Upper lobe of left lung (tissue), 6 donors: ENCODE results near the gene PIM1. TPM values are rescaled to one million over a fixed set of nuclear protein-coding genes. Genes with fewer than 3 reads are reported as not detected.
"Not testable (repeated sequence)": the region's sequence is repeated elsewhere in the genome, so short reads cannot be mapped to it uniquely, and the experiment has no call there.

Source experiments
- ATAC-seq, 2 donors: fragments of 200-7000 bp; cut with Tn5 transposase; one replicate each; pipeline ENCODE4 v1.9.1; 2022; ENCODE audit warnings: mild to moderate bottlenecking in 2 of 2, moderate library complexity in 2 of 2; ENCODE audit not compliant: low FRiP score in 2 of 2
- DNase-seq, 2 donors: peaks; one replicate each; pipeline ENCODE4 v3.0.0-alpha.2; 2019 to 2020
- H3K27ac ChIP-seq, 4 donors: fragments of 200-600 bp; sonication (generic); one replicate each; pipeline ENCODE4 v1.5.1; 2016 to 2019
- H3K27me3 ChIP-seq, 4 donors: fragments of 200-600 bp; sonication (generic); one replicate each; pipeline ENCODE4 v1.5.1; 2017 to 2019
- H3K36me3 ChIP-seq, 4 donors: fragments of 200-600 bp; sonication (generic); one replicate each; pipeline ENCODE4 v1.5.1; 2016 to 2019
- H3K4me1 ChIP-seq, 4 donors: fragments of 200-600 bp; sonication (generic); one replicate each; pipeline ENCODE4 v1.5.1; 2018 to 2019
- H3K4me3 ChIP-seq, 4 donors: fragments of 200-600 bp; sonication (generic); one replicate each; pipeline ENCODE4 v1.5.1; 2017 to 2019; ENCODE audit warnings: mild to moderate bottlenecking in 2 of 4, moderate library complexity in 1 of 4
- H3K9me3 ChIP-seq, 4 donors: fragments of 200-600 bp; sonication (generic); one replicate each; pipeline ENCODE4 v1.5.1; 2018 to 2019
- EP300 ChIP-seq, 4 donors: sonication (generic); formaldehyde crosslinking; IDR thresholded peaks; one replicate each; pipeline ENCODE4 v1.5.1; 2017; ENCODE audit warnings: antibody characterized with exemption in 4 of 4, control low read depth in 2 of 4
- POLR2A ChIP-seq, 4 donors: fragments of 450-650 bp; IDR thresholded peaks; one replicate each; pipeline ENCODE4 v1.5.1; 2016 to 2017; ENCODE audit warnings: antibody characterized with exemption in 4 of 4, mild to moderate bottlenecking in 2 of 4
- POLR2AphosphoS5 ChIP-seq, 2 donors: sonication (generic); formaldehyde crosslinking; IDR thresholded peaks; one replicate each; pipeline ENCODE4 v1.5.1; 2017; ENCODE audit warnings: antibody characterized with exemption in 2 of 2
- WGBS, 2 donors: methylation state at CpG; one replicate each; pipeline ENCODE4 v1.1.5; 2017 to 2018; 5-methylcytosine and 5-hydroxymethylcytosine counted together
- total RNA-seq, 6 donors: library from RNA; depleted of rRNA in 4 of 6; stranded (reverse); fragments of >200 nt in 4 of 6; gene quantifications; one replicate each; pipeline versions ENCODE4 v1.1.0 to v1.2.1, GENCODE V29; 2016 to 2021
- TF ChIP-seq, protein P1 (sequence below), 6 experiments: fragments of 450-650 bp in 4 of 6; fragments of 200-600 bp in 2 of 6; sonication (generic) in 2 of 6; IDR thresholded peaks; one replicate each; pipeline ENCODE4 v1.5.1; 2016 to 2019; ENCODE audit warnings: antibody characterized with exemption in 6 of 6
- donor health status: DM: no; HTN: no; CAD: no; lungs with moderate emphysema.
- donor health status: DM: no; HTN: yes; CAD: no; lungs with severe emphysema.

Gene PIM1
- total RNA-seq, 6 donors from 2014 or later = 26.9 to 80.9 (median 36.0) TPM

DNA sequence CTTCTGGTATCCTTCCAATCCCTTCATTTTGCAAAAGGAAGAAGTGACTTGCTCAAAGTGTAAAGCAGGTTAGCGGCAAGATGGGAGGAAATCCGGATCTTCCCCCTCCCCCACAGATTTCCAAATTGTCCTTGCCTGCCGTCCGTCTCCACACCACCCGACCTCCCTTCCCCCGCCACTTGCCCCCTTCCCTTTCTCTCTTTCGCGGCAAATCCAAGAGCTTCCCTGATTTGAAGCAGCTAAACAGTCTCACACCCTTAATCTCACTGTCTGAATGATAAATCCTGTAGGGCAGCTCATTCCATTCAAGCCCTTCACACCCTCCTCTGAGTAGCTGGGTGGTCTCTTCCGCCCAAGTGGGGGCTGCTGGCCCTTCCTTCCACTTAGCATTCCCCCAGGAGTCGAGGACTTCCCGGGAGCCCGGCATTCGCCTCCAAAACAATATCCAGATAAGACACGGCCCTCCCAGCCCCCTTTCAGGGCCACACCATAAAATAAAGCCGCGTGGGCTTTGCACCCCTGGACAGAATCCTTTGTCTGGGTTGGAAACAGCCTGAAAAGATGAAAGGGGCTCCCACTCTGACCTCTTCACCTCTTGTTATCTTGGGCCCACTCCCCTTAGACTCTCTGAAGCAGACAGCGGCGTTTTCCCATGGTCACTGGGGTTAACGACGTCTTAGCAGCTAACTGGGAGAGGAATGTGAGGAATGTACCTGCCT is 44.0 kb upstream of the PIM1 start:
- Histone ChIP-seq H3K4me1 (peaks cover 14 to 27% (median 17%) of the 10 kb centered on the region in 4 donors), H3K27me3 (no peaks in the 10 kb centered on the region), H3K4me3 (no peak overlapping the region), H3K9me3 (no peaks in the 10 kb centered on the region), H3K36me3 (no peaks in the 10 kb centered on the region), H3K27ac (peak overlapping the region in 1 of 4 donors; percentile 5)
- ATAC-seq (no peak), DNase-seq (no peak)
- TF ChIP-seq EP300 (IDR thresholded peaks at IDR 0.05) (no peak), POLR2AphosphoS5 (IDR thresholded peaks at IDR 0.05) (no peak)
- TF ChIP-seq, protein P1, sequence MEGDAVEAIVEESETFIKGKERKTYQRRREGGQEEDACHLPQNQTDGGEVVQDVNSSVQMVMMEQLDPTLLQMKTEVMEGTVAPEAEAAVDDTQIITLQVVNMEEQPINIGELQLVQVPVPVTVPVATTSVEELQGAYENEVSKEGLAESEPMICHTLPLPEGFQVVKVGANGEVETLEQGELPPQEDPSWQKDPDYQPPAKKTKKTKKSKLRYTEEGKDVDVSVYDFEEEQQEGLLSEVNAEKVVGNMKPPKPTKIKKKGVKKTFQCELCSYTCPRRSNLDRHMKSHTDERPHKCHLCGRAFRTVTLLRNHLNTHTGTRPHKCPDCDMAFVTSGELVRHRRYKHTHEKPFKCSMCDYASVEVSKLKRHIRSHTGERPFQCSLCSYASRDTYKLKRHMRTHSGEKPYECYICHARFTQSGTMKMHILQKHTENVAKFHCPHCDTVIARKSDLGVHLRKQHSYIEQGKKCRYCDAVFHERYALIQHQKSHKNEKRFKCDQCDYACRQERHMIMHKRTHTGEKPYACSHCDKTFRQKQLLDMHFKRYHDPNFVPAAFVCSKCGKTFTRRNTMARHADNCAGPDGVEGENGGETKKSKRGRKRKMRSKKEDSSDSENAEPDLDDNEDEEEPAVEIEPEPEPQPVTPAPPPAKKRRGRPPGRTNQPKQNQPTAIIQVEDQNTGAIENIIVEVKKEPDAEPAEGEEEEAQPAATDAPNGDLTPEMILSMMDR (IDR thresholded peaks at IDR 0.05) = no peak
- WGBS, 2 donors = 31 to 40% methylated on average over 20 of the region's 20 CpGs

DNA sequence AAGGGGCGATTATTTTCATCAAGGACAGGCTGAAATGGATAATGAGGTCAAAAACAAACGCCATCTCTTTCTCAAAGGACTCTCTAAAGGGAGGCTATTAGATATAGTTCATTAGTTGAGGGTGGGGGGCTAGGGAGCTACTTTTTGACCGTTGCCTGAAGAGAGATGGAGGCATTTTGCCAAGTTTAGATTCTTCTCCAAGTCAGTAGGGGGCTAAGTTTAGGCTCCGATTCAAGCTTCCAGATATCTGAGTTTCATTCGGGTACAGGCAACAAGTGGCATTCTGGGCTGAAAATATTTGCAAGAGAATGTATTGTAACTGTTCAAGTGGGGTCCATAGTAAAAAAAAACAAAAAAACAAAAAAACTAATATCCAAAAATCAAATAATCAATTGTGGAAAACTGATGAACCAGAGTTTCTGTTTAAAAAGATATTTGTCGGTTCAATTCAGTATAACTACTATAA is 43.4 kb upstream of the PIM1 start:
- DNase-seq (no peak), ATAC-seq (no peak)
- Histone ChIP-seq H3K27me3 (no peaks in the 10 kb centered on the region), H3K36me3 (no peaks in the 10 kb centered on the region), H3K27ac (no peak overlapping the region), H3K4me1 (peaks cover 20 to 33% (median 23%) of the 10 kb centered on the region in 4 donors), H3K4me3 (no peak overlapping the region), H3K9me3 (no peaks in the 10 kb centered on the region)
- 61 to 67% methylated on average over 6 of the region's 6 CpGs for WGBS, 2 donors
- TF ChIP-seq EP300 (IDR thresholded peaks at IDR 0.05) (no peak), POLR2AphosphoS5 (IDR thresholded peaks at IDR 0.05) (no peak), POLR2A (IDR thresholded peaks at IDR 0.05) (no peak)
- TF ChIP-seq, protein P1 (IDR thresholded peaks at IDR 0.05) = no peak

DNA sequence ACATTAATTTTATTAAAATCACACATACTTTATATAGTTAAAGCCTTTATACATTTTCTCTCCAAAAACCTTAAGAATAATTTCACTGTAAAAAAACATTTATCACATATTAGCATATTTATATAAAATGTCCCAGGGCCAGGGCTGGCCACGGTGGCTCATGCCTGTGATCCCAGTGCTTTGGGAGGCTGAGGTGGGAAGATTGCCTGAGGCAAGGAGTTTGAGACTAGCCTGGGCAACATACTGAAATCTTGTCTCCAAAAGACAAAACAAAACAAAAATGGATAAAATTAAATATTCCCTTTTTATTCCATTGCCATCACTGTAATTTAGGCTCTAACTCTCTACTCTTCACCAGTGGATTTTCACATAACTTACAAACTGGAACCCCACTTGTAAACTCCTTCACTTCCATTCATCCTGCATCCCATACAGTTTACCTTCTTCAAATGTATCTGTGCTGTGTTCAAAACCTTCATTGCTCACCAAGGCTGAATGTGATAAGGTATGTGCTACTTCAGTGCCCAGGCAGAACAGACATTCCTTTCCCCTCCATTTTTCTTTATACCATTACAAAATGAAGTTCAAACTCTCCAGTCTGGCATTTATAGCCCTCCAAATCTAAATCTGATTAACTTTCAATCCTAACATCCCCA is 42.9 kb upstream of the PIM1 start:
- ATAC-seq (no peak), DNase-seq (no peak)
- H3K36me3 ChIP-seq = no peaks in the 10 kb centered on the region
- peak overlapping the region in 2 of 4 donors; percentile 39 to 53 for H3K27ac ChIP-seq
- H3K4me3 ChIP-seq = no peak overlapping the region
- no peaks in the 10 kb centered on the region for H3K9me3 ChIP-seq
- no peak for TF ChIP-seq EP300 (IDR thresholded peaks at IDR 0.05)
- TF ChIP-seq, protein P1 (IDR thresholded peaks at IDR 0.05) = no peak
- TF ChIP-seq POLR2AphosphoS5 (IDR thresholded peaks at IDR 0.05) = no peak
- no peak for TF ChIP-seq POLR2A (IDR thresholded peaks at IDR 0.05)
- peaks cover 23 to 35% (median 27%) of the 10 kb centered on the region in 4 donors for H3K4me1 ChIP-seq
- H3K27me3 ChIP-seq = no peaks in the 10 kb centered on the region
- 88 to 95% methylated on average over 1 of the region's 1 CpG for WGBS, 2 donors

DNA sequence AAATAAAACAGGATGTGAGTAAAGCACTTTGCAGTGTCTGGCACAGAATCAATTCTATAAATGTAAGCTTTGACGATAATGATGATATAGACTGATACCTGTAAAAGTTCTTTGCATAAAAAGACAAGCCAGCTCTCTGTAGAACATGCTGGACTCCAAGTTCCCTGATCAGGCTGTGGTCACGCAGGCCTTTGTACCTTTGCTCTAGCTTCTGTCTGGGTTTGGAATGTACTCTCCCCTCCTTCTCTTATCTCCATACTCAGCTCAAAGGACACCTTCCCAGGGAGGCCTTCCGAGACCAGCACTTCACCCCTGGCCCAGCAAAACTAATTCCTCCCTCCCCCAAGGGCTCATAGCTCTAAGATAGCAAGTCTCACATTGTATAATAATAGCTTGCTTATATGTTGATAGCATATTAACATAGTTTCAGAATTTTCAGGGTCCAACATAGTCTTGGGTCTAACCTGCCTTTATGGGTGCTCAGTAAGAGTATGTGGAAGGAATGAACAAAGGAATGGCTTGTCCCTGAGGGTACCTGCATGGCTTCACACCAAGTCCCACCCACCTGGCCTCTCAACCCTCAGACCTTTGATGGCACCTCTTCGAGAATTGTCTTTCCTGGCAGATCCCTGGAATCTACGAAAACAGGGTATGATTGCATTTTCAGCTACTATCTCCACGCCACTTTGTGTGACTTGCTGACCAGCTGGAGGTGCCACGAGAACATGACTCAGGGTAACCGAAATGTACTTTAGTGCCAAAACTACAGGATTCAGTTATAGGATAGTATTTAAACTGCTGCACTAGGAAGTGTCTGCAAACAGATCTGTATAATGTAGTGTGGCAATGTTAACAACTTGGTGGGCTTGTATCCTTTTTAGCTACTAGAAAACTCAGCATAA is 41.7 kb upstream of the PIM1 start:
- Histone ChIP-seq H3K4me1 (peaks cover 23 to 35% (median 27%) of the 10 kb centered on the region in 4 donors), H3K4me3 (no peak overlapping the region), H3K9me3 (no peaks in the 10 kb centered on the region), H3K36me3 (no peaks in the 10 kb centered on the region), H3K27ac (peak overlapping the region; percentile 6 to 68 (median 46)), H3K27me3 (no peaks in the 10 kb centered on the region)
- DNase-seq (peak in 1 of 2 donors; percentile 70), ATAC-seq (peak; percentile 31 to 69)
- 69 to 72% methylated on average over 8 of the region's 8 CpGs for WGBS, 2 donors
- TF ChIP-seq, protein P1 (IDR thresholded peaks at IDR 0.05) = no peak
- TF ChIP-seq EP300 (IDR thresholded peaks at IDR 0.05) (peak in 2 of 4 donors; percentile 27 to 63), POLR2A (IDR thresholded peaks at IDR 0.05) (peak in 1 of 4 donors; percentile 20), POLR2AphosphoS5 (IDR thresholded peaks at IDR 0.05) (peak in 1 of 2 donors; percentile 41)

DNA sequence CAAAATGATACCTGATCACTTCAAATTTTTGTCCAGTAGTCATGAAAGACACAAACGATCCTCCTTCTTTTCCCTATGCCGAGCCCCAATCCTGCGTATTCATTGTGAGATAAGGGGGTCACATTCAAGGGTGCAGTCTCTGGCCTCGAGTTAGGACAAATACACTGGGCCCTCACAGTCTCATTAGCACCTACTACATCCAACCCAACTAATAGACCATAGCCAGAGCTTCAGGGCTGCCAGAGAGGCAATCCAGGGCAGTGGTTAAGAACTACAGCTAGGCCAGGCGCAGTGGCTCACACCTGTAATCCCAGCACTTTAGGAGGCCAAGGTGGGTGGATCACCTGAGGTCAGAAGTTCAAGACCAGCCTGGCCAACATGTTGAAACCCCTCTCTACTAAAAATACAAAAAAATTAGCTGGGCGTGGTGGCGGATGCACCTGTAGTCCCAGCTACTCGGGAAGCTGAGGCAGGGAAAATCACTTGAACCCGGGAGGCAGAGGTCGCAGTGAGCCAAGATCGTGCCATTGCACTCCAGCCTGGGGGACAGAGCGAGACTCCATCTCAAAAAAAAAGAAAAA is 41.0 kb upstream of the PIM1 start:
- H3K4me3 ChIP-seq, DNase-seq, ATAC-seq, H3K36me3 ChIP-seq, H3K9me3 ChIP-seq, H3K27me3 ChIP-seq: not testable (repeated sequence)
- WGBS, 2 donors = 92 to 95% methylated on average over 12 of the region's 12 CpGs
- Histone ChIP-seq H3K27ac (peak overlapping the region; percentile 6 to 68 (median 55)), H3K4me1 (peaks cover 24 to 36% (median 29%) of the 10 kb centered on the region in 4 donors)
